Hepatocyte (in vitro differentiated cells): ENCODE results near the gene OSBPL2.

Source experiments
- CTCF ChIP-seq: fragments of 200-600 bp; sonication (generic); IDR thresholded peaks from 2 replicates; pipeline ENCODE4 v1.5.1; 2016; ENCODE audit warnings: antibody characterized with exemption, mild to moderate bottlenecking; ENCODE audit not compliant: poor library complexity
- EZH2 ChIP-seq: fragments of 200-600 bp; sonication (generic); IDR thresholded peaks from 2 replicates; pipeline ENCODE4 v1.6.1; 2016; ENCODE audit warnings: antibody characterized with exemption, mild to moderate bottlenecking, borderline replicate concordance
- EZH2phosphoT487 ChIP-seq: fragments of 200-600 bp; sonication (generic); IDR thresholded peaks from one replicate; pipeline ENCODE4 v1.6.1; 2018; ENCODE audit warnings: antibody characterized with exemption, mild to moderate bottlenecking, low read depth, moderate library complexity; ENCODE audit not compliant: unreplicated experiment, severe bottlenecking

- no peak for TF ChIP-seq EZH2
- TF ChIP-seq CTCF: no peak
- no peak for TF ChIP-seq EZH2phosphoT487
These were observed 10.7 kb upstream of the OSBPL2 start for GRCh38 chr20:62227591-62227976.
